GM19043 (cell line): ENCODE results near the gene CKMT2.

Experiments used
- ATAC-seq: cut with Tn5 transposase; IDR thresholded peaks from one replicate; pipeline ENCODE4 v1.9.1; 2021; ENCODE audit warnings: low read depth; ENCODE audit not compliant: unreplicated experiment

Gene CKMT2

DNA sequence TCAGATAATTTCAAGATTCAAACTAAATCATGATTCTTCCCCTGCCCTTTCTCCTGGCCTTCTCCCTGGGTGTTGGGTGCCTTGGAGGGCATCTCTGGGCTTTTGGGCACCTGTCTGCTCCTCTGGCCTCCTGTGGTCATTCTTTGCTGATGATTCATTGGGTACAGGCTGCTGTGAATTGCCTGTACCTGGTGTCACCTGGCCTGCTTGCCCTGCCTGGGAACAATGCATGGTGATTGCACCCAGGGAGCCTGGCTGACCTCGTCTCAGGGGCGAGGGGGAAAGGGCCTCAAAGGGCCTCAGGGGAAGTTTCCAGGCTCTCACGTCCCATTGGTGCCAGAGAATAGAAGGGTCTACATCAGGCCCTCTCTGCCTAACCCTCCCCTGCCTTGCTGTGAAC lies 20.1 kb upstream of the CKMT2 start:
- ATAC-seq, result no peak

DNA sequence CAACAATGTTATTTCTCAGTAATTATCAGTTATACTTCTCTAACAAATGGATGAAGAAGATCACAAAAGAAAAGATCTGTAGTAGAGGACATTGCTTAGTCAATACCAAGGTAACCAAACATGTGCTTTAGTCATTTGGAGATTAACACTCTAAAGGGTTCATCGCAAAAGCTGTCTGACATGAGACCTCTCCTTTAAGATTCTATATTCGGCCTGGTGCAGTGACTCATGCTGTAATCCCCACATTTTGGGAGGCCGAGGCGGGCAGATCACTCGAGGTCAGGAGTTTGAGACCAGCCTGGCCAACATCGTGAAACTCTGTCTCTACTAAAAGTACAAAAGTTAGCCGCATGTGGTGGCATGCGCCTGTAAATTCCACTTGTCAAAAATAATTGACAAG lies 18.3 kb upstream of the CKMT2 start:
- ATAC-seq, result no peak

DNA sequence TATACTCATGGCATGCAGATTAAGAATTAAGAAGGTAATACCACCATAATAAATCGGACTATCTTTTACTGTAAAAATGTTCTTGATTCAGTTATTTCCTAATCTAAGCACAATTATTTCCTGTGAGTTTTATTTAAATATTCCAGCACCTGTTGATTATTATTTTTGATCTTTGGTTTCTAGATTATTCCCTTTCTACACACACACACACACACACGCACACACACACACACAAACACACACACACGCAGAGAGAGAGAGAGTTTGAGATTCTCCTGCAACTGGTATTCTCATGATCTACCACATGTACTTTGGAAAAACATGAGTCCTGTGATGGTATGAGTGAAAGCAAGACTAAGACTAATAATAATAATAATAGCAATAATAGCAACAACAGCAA lies 17.0 kb upstream of the CKMT2 start:
- ATAC-seq, result no peak

DNA sequence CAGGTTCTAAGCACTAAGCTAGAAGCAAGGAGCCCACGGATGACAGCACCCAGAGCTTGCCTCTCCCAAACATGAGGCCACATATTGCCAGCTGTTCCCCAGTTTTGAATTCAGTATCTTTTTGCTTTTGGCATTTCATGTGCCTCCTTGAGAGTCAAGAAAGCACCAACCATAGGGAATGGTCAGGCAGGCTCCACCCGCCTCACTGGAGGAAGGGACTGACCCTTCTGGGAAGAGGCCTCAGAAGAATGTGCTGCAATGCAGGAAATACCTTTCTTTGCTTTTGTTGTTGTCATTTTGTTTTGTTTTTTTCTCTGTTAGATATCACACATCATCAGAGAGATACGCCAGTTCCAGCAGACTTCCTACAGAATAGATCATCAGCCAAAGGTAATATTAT lies 13.7 kb upstream of the CKMT2 start:
- no peak for ATAC-seq

DNA sequence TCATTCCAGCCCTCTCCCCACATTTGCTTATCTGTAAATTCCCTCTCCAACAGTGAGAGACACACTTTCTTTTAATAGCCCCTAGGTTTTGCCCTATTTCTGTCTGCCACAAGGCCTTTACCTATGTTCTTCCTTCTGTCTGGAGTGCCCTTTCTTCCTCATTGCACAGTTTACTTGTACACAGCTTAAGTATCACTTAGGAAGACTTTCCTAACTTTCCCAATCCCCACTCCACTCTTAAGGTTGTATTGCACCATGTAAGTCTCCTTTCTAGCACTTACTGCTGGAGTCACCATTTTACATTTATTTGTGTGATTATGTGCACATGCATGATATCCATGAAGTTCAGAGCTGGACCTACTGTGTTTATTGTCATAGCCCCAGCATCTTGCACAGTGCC lies 10.8 kb upstream of the CKMT2 start:
- ATAC-seq, result no peak

DNA sequence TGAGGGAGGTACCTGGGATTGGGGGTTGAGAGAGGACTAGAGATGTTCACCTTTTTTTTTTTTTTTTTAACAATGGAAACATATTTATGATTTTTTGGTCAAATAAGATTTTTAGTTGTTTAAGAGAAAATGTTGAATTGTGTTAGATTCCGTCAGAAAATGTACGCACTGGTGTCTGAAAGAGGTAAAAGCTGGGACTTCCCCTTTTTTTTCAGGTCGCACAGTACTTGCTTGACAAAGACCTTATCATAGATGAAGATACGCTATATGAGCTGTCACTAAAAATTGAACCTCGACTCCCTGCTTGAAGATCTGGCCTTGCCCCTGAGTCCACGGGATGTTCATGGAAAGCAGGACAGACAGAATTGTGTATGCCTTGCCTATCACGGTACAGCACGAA lies 7.7 kb upstream of the CKMT2 start:
- ATAC-seq, result no peak

DNA sequence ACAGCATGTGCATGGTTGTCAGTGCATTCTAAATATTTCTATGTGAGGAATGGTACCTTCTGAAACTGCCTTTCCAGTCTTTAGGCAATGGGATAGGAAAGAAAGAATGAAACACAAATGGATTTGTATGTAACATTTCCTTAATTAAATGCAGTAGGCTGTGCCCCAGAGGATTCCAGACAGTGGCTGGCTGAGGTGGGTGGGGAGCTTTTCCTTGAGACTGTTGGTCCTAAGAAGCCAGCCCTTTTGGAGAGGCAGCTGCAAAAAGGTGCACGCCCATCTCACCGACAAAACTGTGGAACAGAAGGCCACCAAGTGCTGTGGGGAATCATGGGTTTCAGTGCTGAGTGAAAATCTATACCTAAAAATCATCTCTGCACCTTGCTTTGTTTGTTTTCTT lies 6.8 kb upstream of the CKMT2 start:
- ATAC-seq, result no peak

DNA sequence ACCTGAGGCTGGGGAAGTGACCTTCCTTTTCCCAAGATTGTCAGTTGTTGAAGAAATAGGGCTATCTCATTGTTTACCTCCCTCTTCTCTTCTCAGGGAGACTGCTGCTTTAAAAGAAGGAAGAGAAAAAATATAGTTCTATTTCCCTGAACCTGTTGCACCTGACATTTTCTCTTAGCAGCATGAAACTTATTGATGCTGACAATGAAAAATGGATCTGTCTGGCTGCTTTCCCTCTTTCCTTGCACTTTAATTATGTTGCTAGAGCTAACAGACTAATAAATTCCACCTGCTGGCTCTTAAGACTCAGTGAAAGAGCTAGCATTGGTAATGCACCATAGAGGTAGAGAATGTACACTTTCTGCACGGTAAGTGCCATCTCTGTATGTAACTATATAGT lies 6.2 kb upstream of the CKMT2 start:
- ATAC-seq, result no peak

DNA sequence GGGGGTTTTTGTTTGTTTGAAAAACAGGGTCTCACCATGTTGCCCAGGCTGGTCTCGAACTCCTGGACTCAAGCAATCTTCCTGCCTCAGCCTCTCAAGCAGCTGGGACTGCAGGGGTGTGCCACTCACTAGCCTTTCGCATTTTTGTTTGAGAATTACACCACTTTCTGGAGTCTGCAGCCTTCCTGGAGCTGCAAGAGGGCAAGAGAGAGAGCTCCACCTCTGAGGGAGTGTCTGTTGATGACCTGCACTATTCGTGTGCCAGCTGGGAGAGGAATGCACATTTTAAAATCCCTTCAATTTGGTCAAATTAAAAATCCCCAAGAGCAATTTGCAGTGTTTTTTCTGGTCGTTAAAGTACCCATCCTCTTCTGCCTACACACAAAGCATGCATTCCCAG lies 5.0 kb upstream of the CKMT2 start:
- no peak for ATAC-seq

DNA sequence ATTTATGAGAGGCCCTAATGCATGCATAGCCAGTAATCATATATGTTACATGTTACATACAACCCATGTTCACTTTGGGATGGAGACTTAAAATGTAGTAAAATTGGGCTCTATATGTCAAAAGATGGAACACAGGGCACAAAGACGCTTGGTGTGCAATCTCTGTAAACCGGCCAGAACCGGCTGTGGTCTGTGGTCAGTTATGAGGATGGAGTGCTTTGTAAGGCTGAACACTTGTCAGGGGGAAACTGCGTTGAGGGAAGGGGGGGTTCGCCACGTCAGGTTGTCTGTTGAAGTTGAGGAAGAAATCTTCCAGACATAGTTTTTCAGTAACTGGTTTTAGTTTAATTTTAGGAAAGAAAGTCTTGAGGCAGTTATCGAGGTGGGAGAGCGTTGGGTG lies 2.7 kb upstream of the CKMT2 start:
- ATAC-seq, result no peak

DNA sequence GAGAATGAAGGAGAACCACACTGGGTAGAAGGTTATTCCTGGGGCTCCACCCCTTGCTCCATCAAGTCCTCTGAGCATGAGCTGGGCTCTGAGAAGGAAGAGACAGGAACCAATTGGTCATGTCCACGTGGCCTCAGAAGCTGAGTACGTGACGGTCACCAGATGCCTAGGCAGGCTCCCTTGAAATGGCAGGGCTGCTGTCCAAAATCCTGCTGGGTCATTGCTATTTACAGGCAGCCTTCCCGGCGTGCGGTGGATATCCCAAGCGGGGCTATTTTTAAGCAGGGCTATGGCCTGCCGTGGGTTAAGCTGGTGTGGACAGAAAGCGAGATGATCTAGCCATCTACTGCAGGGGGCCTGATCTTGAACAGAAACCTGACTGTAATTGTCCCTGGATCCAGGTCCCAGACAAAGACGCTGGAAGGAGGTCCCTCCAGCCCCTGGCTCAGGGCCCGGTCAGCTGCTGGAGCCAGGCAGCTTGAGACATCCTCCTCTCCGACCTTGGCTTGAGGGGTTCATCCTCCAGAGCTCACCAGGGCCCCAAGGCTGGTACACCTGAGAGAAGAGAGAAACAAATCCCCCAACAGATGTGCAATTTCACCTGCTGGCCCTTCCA lies 550 bp upstream of the CKMT2 start:
- no peak for ATAC-seq

DNA sequence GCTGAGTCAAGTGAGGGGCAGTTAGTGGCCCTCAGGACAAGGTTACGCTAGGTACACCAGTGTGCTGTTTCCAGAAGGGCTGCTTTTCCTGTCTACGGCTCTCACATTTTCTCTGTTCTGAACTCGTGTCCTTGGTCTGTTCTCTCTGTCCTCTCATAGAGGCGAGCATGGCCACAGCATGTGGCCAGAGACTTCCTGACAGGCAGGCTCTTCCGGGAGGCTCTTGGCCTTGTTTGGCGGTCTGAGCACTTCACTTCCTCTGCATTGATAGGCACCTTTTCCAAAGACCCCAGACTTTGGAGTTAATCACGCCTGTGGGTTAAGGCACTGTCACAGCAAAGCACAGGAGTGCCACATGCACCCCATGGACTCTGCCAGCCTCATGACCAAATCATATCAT lies 1.2 kb downstream of the CKMT2 start:
- ATAC-seq, result no peak

DNA sequence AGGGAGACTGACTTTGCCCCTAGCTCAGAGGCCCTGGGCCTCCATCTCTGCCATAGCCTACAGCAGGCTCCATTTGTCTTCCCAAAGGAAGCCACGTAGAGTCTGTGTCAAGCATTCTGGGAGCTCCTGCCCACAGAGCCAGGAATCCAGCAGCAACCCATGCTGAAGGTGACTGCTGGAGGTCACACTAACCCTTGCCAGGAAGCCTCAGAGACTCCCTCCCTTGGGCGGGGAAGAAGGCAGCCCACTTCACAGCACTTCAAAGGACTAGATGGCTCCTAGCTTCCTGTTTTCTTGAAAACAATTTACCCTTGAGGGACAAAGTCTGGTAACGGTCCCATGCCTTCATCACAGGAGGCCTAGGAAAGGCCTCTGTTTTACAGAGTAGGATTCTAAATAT lies 1.7 kb downstream of the CKMT2 start:
- ATAC-seq, result no peak

DNA sequence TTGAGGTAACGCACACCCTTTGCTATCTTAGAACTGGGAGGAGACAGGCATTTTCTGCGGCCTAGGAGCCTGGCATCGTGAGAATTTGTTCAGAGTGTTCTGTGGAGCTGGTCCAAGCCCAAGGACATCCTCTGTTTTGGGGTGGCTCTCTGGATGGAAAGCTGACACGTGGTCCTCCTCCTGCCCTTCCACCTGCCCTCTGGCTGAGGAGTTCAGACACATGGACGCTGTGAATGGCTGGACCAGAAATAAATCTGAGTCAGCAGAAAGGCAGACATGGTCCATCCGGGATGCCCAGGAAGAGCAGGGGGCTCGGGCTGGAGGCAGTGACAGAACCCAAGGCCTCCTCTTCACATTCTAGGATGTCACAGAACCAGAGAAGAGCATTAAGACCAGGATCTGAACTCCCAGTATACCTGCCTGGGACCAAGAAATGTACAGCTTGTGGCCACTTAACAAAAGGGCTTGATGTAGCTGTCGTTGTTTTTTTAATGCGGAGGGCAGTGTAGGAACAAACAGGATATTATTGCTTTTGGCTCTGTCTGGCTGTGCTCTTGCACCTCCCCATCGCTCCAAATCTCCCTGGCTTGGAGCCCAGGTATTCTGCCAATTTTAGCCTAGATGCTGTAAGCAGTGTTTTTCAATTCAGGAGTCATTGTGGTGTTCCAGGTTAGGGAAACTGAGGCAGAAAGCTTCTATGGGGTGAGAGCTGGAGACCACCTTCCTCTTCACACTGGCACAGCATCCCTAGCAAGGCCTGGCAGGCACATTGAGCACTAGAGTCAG lies 2.4 kb downstream of the CKMT2 start:
- no peak for ATAC-seq

DNA sequence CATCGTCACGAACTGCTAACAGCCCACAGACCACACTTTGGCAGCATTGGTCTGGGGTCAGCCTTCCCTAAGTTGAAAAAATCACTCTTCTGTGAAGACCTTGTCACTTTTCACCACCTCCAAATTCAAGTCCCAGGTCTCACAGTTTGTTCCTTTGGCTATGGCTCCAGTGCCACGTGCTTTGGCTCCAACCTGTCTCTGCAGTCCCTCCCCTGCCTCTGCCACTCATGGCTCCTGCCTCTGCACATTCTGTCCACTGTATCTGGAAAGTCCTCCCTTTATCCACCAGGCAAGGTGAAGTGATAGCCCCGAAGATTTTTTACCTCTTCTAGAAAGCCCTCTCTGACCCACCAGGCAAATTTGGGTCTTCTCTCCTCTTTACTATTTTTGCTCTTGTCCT lies 5.3 kb downstream of the CKMT2 start:
- no peak for ATAC-seq

DNA sequence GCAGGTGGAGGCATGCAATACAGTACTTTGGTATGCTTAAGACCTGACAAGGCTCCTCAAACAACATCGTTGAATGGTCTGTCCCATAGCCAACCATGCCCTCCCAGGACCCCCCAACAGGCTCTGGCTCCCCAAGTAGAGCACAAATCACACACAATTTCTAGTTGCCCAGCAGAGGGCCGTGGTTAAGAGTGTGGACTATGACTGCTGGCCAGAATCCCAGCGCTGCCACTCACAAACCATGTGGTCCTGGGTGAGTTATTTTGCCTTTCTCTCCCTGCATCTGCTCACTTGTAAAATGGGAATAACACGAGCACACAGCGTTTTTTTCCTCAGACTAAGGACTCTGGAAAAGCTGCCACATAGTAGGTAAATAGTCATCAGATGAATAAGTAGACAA lies 6.5 kb downstream of the CKMT2 start:
- no peak for ATAC-seq

DNA sequence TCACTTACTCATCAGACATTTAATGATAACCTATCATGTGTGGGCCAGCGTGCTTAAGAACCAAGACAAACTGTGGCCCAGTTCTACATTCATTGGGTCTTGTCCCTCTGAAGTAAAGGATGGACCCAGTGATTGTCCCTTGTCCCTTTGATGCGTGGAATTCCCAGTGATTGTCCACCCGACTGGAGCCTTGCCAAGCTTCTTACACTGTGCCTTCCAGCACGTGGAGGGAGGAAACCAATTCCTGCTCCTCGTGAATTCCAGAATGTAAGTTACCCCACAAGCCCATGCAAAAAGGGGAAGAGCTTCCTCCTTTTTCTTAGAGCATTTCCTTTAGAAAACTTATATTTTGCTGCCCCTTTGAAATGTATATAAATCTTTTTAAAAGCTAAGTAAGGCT lies 7.9 kb downstream of the CKMT2 start:
- ATAC-seq, result no peak

DNA sequence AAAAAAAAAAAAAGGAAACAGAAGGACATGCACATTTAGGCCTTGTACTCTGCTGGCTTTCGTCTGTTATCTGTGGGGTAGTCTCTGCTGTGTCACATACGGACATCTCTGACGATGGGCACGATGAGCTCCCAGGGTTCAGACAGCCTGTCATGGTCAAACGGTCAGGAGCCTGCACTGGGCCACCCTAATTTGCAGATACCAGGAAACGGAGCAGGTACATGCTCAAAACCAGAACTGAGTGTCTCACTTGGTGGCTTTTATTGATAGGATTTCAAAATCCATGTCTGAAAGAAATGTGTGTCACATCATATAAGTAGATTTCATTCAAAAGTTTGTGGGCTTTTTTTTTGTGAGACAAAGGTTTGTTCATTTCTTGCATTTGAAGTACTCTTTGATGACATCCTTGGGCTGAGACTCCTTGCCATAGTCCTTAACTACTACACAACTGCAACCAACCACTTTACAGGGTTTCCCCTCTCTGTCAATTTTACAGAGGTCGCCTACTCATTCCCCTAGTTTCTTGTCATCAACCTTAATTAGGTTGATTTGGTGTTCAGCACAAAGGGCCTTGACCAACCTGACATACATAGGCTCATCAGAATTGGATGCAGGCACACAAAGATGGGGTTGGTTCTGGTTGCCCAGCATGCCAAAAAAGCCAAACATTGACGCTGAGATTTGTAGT lies 9.0 kb downstream of the CKMT2 start:
- no peak for ATAC-seq

DNA sequence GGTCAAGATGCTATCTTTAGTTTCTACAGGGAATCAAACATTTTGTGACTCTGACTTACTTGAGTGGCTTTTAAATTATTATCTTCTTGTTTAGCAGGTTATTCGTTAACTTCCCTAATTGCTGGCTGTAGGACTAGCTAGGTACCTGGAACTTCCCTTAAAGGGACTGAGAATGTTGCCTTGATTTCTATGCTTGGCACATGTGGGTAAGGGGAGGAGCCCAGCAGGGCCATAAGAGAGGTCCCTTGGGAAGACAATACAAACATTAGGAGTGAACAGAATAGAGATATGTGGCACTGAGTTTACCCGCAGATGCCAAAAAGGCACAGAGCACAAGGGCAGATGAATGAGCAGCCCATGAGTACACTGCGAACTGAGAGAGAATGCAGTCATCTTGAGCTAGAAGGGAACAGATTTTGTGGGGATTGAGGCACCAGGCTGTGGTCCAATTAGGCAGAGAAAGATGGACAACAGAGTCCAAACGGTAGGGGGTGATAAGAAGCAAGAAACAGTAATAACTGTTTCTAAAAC lies 9.8 kb downstream of the CKMT2 start:
- ATAC-seq, result no peak

DNA sequence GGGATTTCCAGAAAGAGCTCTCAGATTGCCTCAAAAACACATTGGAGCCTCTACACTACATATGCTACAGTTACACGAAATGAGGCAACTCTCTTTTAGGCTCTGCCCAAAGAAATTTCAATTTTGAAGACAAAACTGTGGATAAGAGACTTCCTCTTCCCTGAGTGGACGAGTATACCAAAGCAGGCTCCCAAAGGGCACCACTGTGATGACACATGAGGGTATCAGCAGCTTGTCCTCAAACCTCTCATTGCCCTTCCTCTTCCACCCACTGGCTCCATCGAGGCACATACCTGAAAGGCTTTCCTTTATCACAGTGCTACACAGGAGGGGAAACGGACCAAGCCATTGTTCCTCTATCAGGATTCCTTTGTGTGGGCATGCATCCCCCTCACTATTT lies 11.3 kb downstream of the CKMT2 start:
- no peak for ATAC-seq

DNA sequence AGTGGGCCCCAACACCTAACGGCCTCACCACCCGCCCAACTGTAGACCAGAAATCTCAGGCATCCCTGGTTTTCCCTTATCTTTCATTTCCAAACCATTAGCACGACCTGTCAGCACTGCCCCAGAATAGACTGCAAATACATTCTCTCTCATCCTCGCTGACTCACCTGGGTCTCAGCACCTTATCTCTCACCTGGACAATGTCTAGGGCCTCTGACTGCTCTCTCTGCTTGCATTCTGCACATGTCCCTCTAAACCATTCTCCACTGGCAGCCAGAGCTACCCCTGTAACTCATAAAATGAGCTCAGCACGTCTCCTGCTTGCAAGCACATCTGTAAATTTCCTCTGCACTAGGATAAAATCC lies 12.7 kb downstream of the CKMT2 start:
- no peak for ATAC-seq

DNA sequence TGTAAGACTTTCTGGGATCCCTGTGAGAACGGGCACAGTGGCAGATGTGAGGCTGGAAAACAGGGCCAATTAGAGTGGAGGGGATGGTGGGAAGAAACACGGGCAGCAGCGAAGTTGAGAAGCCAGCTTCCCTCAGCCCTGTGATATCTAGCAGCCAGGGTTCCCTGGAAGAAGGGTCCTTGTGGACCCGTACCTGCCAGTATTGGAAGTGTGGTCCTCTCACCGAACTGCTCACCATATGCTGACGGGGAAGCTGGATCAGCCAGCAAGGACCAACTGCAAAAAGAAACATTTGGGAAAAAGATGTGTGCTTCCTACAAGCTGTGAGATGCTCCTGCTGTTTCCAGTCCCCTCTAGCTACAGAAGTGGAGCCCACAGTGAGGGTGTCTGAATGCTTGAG lies 13.6 kb downstream of the CKMT2 start:
- ATAC-seq, result no peak
